ENCODE data around the gene WDR7.

The WDR7 gene

GRCh38 chr18:57048351-57048750 is 397.2 kb downstream of the WDR7 start:
- no peak overlapping the region for H3K4me3 ChIP-seq (ENCODE audit: low read length)
- no peak for TF ChIP-seq CTCF (conservative IDR thresholded peaks at IDR 0.05; ENCODE audit: low read length)
- DNase-seq (ENCODE audit: low read depth), result no peak

GRCh38 chr18:57048859-57049258 is 397.7 kb downstream of the WDR7 start:
- TF ChIP-seq CTCF (conservative IDR thresholded peaks at IDR 0.05; ENCODE audit: low read length), result no peak
- no peak overlapping the region for H3K4me3 ChIP-seq (ENCODE audit: low read length)
- no peak for DNase-seq (ENCODE audit: low read depth)

- no peak for TF ChIP-seq CTCF (conservative IDR thresholded peaks at IDR 0.05; ENCODE audit: low read length)
- DNase-seq (ENCODE audit: low read depth), result no peak
These were observed 399.3 kb downstream of the WDR7 start for GRCh38 chr18:57050310-57050949.

GRCh38 chr18:57051021-57051656 is 400.0 kb downstream of the WDR7 start:
- no peak for TF ChIP-seq CTCF (conservative IDR thresholded peaks at IDR 0.05; ENCODE audit: low read length)
- no peak for DNase-seq (ENCODE audit: low read depth)

More at GRCh38 chr18:57050310-57050949, 399.3 kb downstream of the WDR7 start:
- H3K4me3 ChIP-seq (ENCODE audit: low read length), result no peak overlapping the region

GRCh38 chr18:57051657-57052044 is 400.5 kb downstream of the WDR7 start:
- TF ChIP-seq CTCF (conservative IDR thresholded peaks at IDR 0.05; ENCODE audit: low read length), result no peak
- no peak for DNase-seq (ENCODE audit: low read depth)
- no peak overlapping the region for H3K4me3 ChIP-seq (ENCODE audit: low read length)

More at GRCh38 chr18:57051021-57051656, 400.0 kb downstream of the WDR7 start:
- H3K4me3 ChIP-seq (ENCODE audit: low read length), result no peak overlapping the region

- no peak for DNase-seq (ENCODE audit: low read depth)
- no peak overlapping the region for H3K4me3 ChIP-seq (ENCODE audit: low read length)
- no peak for TF ChIP-seq CTCF (conservative IDR thresholded peaks at IDR 0.05; ENCODE audit: low read length)
These were observed 401.0 kb downstream of the WDR7 start for GRCh38 chr18:57052173-57052572.

GRCh38 chr18:57052759-57053158 is 401.6 kb downstream of the WDR7 start:
- no peak for TF ChIP-seq CTCF (conservative IDR thresholded peaks at IDR 0.05; ENCODE audit: low read length)

More at GRCh38 chr18:57052759-57053158, 401.6 kb downstream of the WDR7 start:
- no peak for DNase-seq (ENCODE audit: low read depth)
- no peak overlapping the region for H3K4me3 ChIP-seq (ENCODE audit: low read length)

All from AG10803 (cell line).